HEK293 (cell line): ENCODE results near the gene ZNF605.

Source experiments
- BCL6B ChIP-seq: fragments of 450-650 bp; formaldehyde crosslinking; IDR thresholded peaks from 2 replicates; pipeline ENCODE4 v1.5.1; 2017; ENCODE audit warnings: missing biosample characterization, missing genetic modification characterization
- GLI2 ChIP-seq: fragments of 450-650 bp; formaldehyde crosslinking; IDR thresholded peaks from 2 replicates; pipeline ENCODE4; 2017; ENCODE audit warnings: missing biosample characterization, missing genetic modification characterization, low read depth, borderline replicate concordance
- GLIS2 ChIP-seq: fragments of 450-650 bp; formaldehyde crosslinking; IDR thresholded peaks from 2 replicates; pipeline ENCODE4 v1.5.1; 2016; ENCODE audit warnings: missing biosample characterization, missing genetic modification characterization
- KLF10 ChIP-seq: fragments of 450-650 bp; IDR thresholded peaks from 2 replicates; pipeline ENCODE4 v1.5.1; 2018; ENCODE audit warnings: missing biosample characterization, mild to moderate bottlenecking, missing genetic modification characterization
- KLF17 ChIP-seq: fragments of 450-650 bp; formaldehyde crosslinking; IDR thresholded peaks from 2 replicates; pipeline ENCODE4 v1.5.1; 2016; ENCODE audit warnings: missing biosample characterization, missing genetic modification characterization
- REST ChIP-seq: fragments of 450-650 bp; formaldehyde crosslinking; IDR thresholded peaks from 2 replicates; pipeline ENCODE4 v1.5.1; 2016; ENCODE audit warnings: missing biosample characterization, missing genetic modification characterization
- SP2 ChIP-seq: fragments of 450-650 bp; formaldehyde crosslinking; IDR thresholded peaks from 2 replicates; pipeline ENCODE4 v1.5.1; 2016; ENCODE audit warnings: missing biosample characterization, missing genetic modification characterization
- ZBTB20 ChIP-seq: fragments of 450-650 bp; formaldehyde crosslinking; IDR thresholded peaks from 2 replicates; pipeline ENCODE4 v1.5.1; 2016; ENCODE audit warnings: missing biosample characterization, missing genetic modification characterization
- ZEB2 ChIP-seq: fragments of 450-650 bp; formaldehyde crosslinking; IDR thresholded peaks from 2 replicates; pipeline ENCODE4 v1.5.1; 2016; ENCODE audit warnings: missing biosample characterization, missing genetic modification characterization
- ZFP69B ChIP-seq: fragments of 450-650 bp; formaldehyde crosslinking; IDR thresholded peaks from 2 replicates; pipeline ENCODE4 v1.5.1; 2016; ENCODE audit warnings: missing biosample characterization, missing genetic modification characterization
- ZNF184 ChIP-seq: fragments of 450-650 bp; IDR thresholded peaks from 2 replicates; pipeline ENCODE4 v1.5.1; 2018; ENCODE audit warnings: missing biosample characterization, mild to moderate bottlenecking, missing genetic modification characterization
- ZNF19 ChIP-seq: fragments of 450-650 bp; formaldehyde crosslinking; IDR thresholded peaks from 2 replicates; pipeline ENCODE4; 2016; ENCODE audit warnings: missing biosample characterization, missing genetic modification characterization, low read depth
- ZNF2 ChIP-seq: fragments of 450-650 bp; formaldehyde crosslinking; IDR thresholded peaks from 2 replicates; pipeline ENCODE4 v1.5.1; 2016; ENCODE audit warnings: missing biosample characterization, missing genetic modification characterization
- ZNF324 ChIP-seq: fragments of 450-650 bp; formaldehyde crosslinking; IDR thresholded peaks from 2 replicates; pipeline ENCODE4 v1.5.1; 2016; ENCODE audit warnings: missing biosample characterization, missing genetic modification characterization
- ZNF335 ChIP-seq: fragments of 450-650 bp; formaldehyde crosslinking; conservative IDR thresholded peaks from 2 replicates; pipeline ENCODE4 v1.5.1; 2016; ENCODE audit warnings: missing biosample characterization, missing genetic modification characterization
- ZNF341 ChIP-seq: fragments of 450-650 bp; formaldehyde crosslinking; IDR thresholded peaks from 2 replicates; pipeline ENCODE4; 2016; ENCODE audit warnings: low read depth, missing biosample characterization, missing genetic modification characterization
- ZNF449 ChIP-seq: fragments of 450-650 bp; formaldehyde crosslinking; IDR thresholded peaks from 2 replicates; pipeline ENCODE4 v1.5.1; 2017; ENCODE audit warnings: missing biosample characterization, mild to moderate bottlenecking, missing genetic modification characterization, moderate library complexity
- ZNF560 ChIP-seq: fragments of 450-650 bp; formaldehyde crosslinking; IDR thresholded peaks from 2 replicates; pipeline ENCODE4 v1.5.1; 2017; ENCODE audit warnings: missing biosample characterization, missing genetic modification characterization, borderline replicate concordance
- ZNF561 ChIP-seq: fragments of 450-650 bp; IDR thresholded peaks from 2 replicates; pipeline ENCODE4 v1.5.1; 2018; ENCODE audit warnings: missing biosample characterization, missing genetic modification characterization, borderline replicate concordance
- ZNF600 ChIP-seq: fragments of 450-650 bp; formaldehyde crosslinking; IDR thresholded peaks from 2 replicates; pipeline ENCODE4 v1.5.1; 2016; ENCODE audit warnings: missing biosample characterization, missing genetic modification characterization
- ZNF629 ChIP-seq: fragments of 450-650 bp; formaldehyde crosslinking; IDR thresholded peaks from 2 replicates; pipeline ENCODE4 v1.5.1; 2017; ENCODE audit warnings: missing biosample characterization, missing genetic modification characterization
- ZNF747 ChIP-seq: fragments of 450-650 bp; formaldehyde crosslinking; IDR thresholded peaks from 2 replicates; pipeline ENCODE4 v1.5.1; 2016; ENCODE audit warnings: missing biosample characterization, missing genetic modification characterization
- ZNF792 ChIP-seq: fragments of 450-650 bp; formaldehyde crosslinking; IDR thresholded peaks from 2 replicates; pipeline ENCODE4 v1.5.1; 2016; ENCODE audit warnings: missing biosample characterization, missing genetic modification characterization
- ZSCAN23 ChIP-seq: fragments of 450-650 bp; formaldehyde crosslinking; IDR thresholded peaks from 2 replicates; pipeline ENCODE4 v1.5.1; 2016; ENCODE audit warnings: missing biosample characterization, missing genetic modification characterization
- TF ChIP-seq, protein P1 (sequence below): fragments of 450-650 bp; formaldehyde crosslinking; conservative IDR thresholded peaks from 2 replicates; pipeline ENCODE4 v1.5.1; 2016; ENCODE audit warnings: low read depth, missing biosample characterization, missing genetic modification characterization
- TF ChIP-seq, protein P2 (sequence below): fragments of 450-650 bp; formaldehyde crosslinking; IDR thresholded peaks from 2 replicates; pipeline ENCODE4 v1.5.1; 2016; ENCODE audit warnings: missing biosample characterization, missing genetic modification characterization, low read depth

The ZNF605 gene

DNA sequence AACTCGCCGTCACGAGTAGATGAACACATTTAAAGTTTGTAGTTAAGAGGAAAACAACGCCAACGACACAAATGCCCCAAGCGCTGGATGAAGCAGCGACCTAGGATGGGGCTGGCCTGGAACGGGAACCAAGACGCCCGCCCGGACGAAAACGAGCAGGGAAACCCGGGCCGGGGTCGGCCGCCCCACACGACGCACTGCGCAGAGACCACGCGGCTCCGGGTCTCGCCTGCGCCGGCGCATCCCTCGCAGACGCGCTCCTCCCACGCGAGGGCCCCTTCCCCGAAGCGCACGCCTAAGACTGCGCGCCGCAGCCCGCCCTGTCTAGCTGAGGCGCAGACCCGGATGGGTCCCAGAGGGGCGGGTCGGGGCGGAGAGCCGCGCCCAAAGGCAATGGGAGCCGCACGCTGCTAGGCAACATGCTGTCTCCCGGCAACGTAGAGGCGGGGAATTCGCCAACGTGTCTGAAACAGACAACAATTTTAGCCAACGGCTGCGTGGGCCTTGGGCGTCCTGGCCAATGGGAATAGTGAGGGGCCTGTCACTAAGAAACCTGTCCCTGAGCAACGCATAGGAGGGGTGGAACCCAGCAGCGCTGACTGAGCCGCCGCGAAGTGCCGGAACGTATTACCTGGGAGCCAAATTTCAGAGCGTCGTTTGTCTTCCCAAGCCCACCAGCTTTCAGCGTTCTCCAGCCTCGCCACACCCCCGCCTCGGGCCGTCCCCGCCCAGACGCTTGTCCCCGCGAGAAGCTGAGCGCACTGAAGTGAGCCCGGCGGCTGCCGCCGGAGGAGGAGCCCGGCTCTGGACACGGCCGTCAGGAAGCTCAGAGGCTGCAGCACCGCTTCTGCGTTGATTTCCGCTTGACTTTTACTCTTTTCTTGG is 47.7 kb downstream of the ZNF605 start (continued):
- TF ChIP-seq, protein P1, sequence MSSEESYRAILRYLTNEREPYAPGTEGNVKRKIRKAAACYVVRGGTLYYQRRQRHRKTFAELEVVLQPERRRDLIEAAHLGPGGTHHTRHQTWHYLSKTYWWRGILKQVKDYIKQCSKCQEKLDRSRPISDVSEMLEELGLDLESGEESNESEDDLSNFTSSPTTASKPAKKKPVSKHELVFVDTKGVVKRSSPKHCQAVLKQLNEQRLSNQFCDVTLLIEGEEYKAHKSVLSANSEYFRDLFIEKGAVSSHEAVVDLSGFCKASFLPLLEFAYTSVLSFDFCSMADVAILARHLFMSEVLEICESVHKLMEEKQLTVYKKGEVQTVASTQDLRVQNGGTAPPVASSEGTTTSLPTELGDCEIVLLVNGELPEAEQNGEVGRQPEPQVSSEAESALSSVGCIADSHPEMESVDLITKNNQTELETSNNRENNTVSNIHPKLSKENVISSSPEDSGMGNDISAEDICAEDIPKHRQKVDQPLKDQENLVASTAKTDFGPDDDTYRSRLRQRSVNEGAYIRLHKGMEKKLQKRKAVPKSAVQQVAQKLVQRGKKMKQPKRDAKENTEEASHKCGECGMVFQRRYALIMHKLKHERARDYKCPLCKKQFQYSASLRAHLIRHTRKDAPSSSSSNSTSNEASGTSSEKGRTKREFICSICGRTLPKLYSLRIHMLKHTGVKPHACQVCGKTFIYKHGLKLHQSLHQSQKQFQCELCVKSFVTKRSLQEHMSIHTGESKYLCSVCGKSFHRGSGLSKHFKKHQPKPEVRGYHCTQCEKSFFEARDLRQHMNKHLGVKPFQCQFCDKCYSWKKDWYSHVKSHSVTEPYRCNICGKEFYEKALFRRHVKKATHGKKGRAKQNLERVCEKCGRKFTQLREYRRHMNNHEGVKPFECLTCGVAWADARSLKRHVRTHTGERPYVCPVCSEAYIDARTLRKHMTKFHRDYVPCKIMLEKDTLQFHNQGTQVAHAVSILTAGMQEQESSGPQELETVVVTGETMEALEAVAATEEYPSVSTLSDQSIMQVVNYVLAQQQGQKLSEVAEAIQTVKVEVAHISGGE (tag by site-specific recombination), result peak; percentile 93
- TF ChIP-seq ZNF792 (tag by site-specific recombination), result no peak
- TF ChIP-seq ZNF560 (tag by site-specific recombination), result peak; percentile 65; the same call in 1 of the 2 replicates
- no peak for TF ChIP-seq ZNF449
- TF ChIP-seq SP2 (tag by site-specific recombination), result peak; percentile 94
- 0 out of 2 replicates have a peak, but pooled peaks have one; percentile 36 for TF ChIP-seq ZNF629
- peak; percentile 59 for TF ChIP-seq ZNF341 (tag by site-specific recombination)
- no peak for TF ChIP-seq ZSCAN23 (tag by site-specific recombination)
- peak; percentile 75 for TF ChIP-seq ZNF335 (tag by site-specific recombination)
- TF ChIP-seq ZBTB20 (tag by site-specific recombination), result peak; percentile 64; the same call in 1 of the 2 replicates
- TF ChIP-seq BCL6B, result no peak
- TF ChIP-seq ZNF19 (tag by site-specific recombination), result no peak
- 0 out of 2 replicates have a peak, but pooled peaks have one; percentile 19 for TF ChIP-seq ZNF2 (tag by site-specific recombination)
- TF ChIP-seq GLI2 (tag by site-specific recombination), result no peak
- no peak for TF ChIP-seq ZNF184 (tag by site-specific recombination)
- peak; percentile 89 for TF ChIP-seq KLF10 (tag by site-specific recombination)
- peak; percentile 65 for TF ChIP-seq GLIS2 (tag by site-specific recombination)
- peak; percentile 71; the same call in 1 of the 2 replicates for TF ChIP-seq ZNF561 (tag by site-specific recombination)
- TF ChIP-seq ZEB2 (tag by site-specific recombination), result 0 out of 2 replicates have a peak, but pooled peaks have one; percentile 10
- peak; percentile 57; the same call in 1 of the 2 replicates for TF ChIP-seq ZNF324 (tag by site-specific recombination)
- TF ChIP-seq ZNF747, result no peak
- TF ChIP-seq ZFP69B (tag by site-specific recombination), result peak; percentile 79
- no peak for TF ChIP-seq KLF17 (tag by site-specific recombination)
- TF ChIP-seq REST, result no peak
- TF ChIP-seq ZNF600 (tag by site-specific recombination), result peak; percentile 74
- TF ChIP-seq, protein P2, sequence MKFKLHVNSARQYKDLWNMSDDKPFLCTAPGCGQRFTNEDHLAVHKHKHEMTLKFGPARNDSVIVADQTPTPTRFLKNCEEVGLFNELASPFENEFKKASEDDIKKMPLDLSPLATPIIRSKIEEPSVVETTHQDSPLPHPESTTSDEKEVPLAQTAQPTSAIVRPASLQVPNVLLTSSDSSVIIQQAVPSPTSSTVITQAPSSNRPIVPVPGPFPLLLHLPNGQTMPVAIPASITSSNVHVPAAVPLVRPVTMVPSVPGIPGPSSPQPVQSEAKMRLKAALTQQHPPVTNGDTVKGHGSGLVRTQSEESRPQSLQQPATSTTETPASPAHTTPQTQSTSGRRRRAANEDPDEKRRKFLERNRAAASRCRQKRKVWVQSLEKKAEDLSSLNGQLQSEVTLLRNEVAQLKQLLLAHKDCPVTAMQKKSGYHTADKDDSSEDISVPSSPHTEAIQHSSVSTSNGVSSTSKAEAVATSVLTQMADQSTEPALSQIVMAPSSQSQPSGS, result no peak
